ENCODE data around the gene SSTR3. TPM values are rescaled to one million over a fixed set of nuclear protein-coding genes. Genes with fewer than 3 reads are reported as not detected.
A peak's percentile ranks its signal among the peaks of the same experiment; 100 is the strongest.

SSTR3 gene
- total and polyA plus RNA-seq, 2 of the 13 experiments (the other 11 are each of a cell fraction or from before 2014, with no cell fraction given) = 0.08 to 0.64 TPM

GRCh38 chr22:37197451-37198257 is 14.6 kb downstream of the SSTR3 start (continued):
- no peak for TF ChIP-seq CEBPG (CRISPR knock-in tag; IDR thresholded peaks at IDR 0.05)
- no peak for TF ChIP-seq ATAD3A (CRISPR knock-in tag; IDR thresholded peaks at IDR 0.05)
- no peak for TF ChIP-seq ZNF749 (CRISPR knock-in tag; IDR thresholded peaks at IDR 0.05; ENCODE audit: borderline replicate concordance)
- no peak for TF ChIP-seq GTF2F1 (IDR thresholded peaks at IDR 0.05; ENCODE audit: low read length)
- TF ChIP-seq KDM5B (CRISPR knock-in tag; IDR thresholded peaks at IDR 0.05; ENCODE audit: borderline replicate concordance) = peak; percentile 68
- TF ChIP-seq NONO (IDR thresholded peaks at IDR 0.05) = no peak
- 0 out of 2 replicates have a peak, but pooled peaks have one; percentile 14 for TF ChIP-seq NONO (CRISPR knock-in tag; conservative IDR thresholded peaks at IDR 0.05)
- 0 out of 2 replicates have a peak, but pooled peaks have one; percentile 26 for TF ChIP-seq ZNF468 (CRISPR knock-in tag; IDR thresholded peaks at IDR 0.05)
- no peak for TF ChIP-seq NR2F6 (IDR thresholded peaks at IDR 0.05)
- peak; percentile 54; the same call in 1 of the 2 replicates for TF ChIP-seq NR2F6 (CRISPR knock-in tag; IDR thresholded peaks at IDR 0.05)
- TF ChIP-seq TBX2 (CRISPR knock-in tag; IDR thresholded peaks at IDR 0.05; ENCODE audit: borderline replicate concordance) = 0 out of 2 replicates have a peak, but pooled peaks have one; percentile 11
- 0 out of 2 replicates have a peak, but pooled peaks have one; percentile 52 for TF ChIP-seq ZNF788 (CRISPR knock-in tag; IDR thresholded peaks at IDR 0.05; ENCODE audit: borderline replicate concordance)
- TF ChIP-seq, protein P1, sequence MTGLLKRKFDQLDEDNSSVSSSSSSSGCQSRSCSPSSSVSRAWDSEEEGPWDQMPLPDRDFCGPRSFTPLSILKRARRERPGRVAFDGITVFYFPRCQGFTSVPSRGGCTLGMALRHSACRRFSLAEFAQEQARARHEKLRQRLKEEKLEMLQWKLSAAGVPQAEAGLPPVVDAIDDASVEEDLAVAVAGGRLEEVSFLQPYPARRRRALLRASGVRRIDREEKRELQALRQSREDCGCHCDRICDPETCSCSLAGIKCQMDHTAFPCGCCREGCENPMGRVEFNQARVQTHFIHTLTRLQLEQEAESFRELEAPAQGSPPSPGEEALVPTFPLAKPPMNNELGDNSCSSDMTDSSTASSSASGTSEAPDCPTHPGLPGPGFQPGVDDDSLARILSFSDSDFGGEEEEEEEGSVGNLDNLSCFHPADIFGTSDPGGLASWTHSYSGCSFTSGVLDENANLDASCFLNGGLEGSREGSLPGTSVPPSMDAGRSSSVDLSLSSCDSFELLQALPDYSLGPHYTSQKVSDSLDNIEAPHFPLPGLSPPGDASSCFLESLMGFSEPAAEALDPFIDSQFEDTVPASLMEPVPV (CRISPR knock-in tag; IDR thresholded peaks at IDR 0.05) = 0 out of 2 replicates have a peak, but pooled peaks have one; percentile 47
- TF ChIP-seq POGZ (CRISPR knock-in tag; IDR thresholded peaks at IDR 0.05) = 0 out of 2 replicates have a peak, but pooled peaks have one; percentile 32
- TF ChIP-seq SRY (CRISPR knock-in tag; IDR thresholded peaks at IDR 0.05) = 0 out of 2 replicates have a peak, but pooled peaks have one; percentile 39
- 0 out of 2 replicates have a peak, but pooled peaks have one; percentile 1 for TF ChIP-seq ZNF343 (CRISPR knock-in tag; IDR thresholded peaks at IDR 0.05)
- TF ChIP-seq ZBTB7B (CRISPR knock-in tag; IDR thresholded peaks at IDR 0.05) = peak; percentile 9; the same call in 1 of the 2 replicates
- TF ChIP-seq ZSCAN12 (CRISPR knock-in tag; IDR thresholded peaks at IDR 0.05) = no peak
- peak; percentile 29; the same call in 1 of the 2 replicates for TF ChIP-seq MAFF (IDR thresholded peaks at IDR 0.05; ENCODE audit: low read depth, low read length)
- 0 out of 2 replicates have a peak, but pooled peaks have one; percentile 17 for TF ChIP-seq JUN (CRISPR knock-in tag; IDR thresholded peaks at IDR 0.05)
- peak; percentile 8 to 36; a peak in 2 of 4 replicates for TF ChIP-seq MAFK (conservative IDR thresholded peaks at IDR 0.05 in 1 of 2, IDR thresholded peaks at IDR 0.05 in 1 of 2; ENCODE audit: low read length in 2 of 2)
- TF ChIP-seq FOSL2 (CRISPR knock-in tag; IDR thresholded peaks at IDR 0.05) = peak; percentile 95
- 0 out of 2 replicates have a peak, but pooled peaks have one; percentile 44 for TF ChIP-seq ZIK1 (CRISPR knock-in tag; IDR thresholded peaks at IDR 0.05; ENCODE audit: borderline replicate concordance, low read depth)
- TF ChIP-seq ADNP (CRISPR knock-in tag; IDR thresholded peaks at IDR 0.05) = peak; percentile 67; the same call in 1 of the 2 replicates
- TF ChIP-seq, protein P2, sequence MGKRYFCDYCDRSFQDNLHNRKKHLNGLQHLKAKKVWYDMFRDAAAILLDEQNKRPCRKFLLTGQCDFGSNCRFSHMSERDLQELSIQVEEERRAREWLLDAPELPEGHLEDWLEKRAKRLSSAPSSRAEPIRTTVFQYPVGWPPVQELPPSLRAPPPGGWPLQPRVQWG (CRISPR knock-in tag; IDR thresholded peaks at IDR 0.05; ENCODE audit: borderline replicate concordance, low read depth) = no peak
